Gastroesophageal sphincter (tissue), 3 donors: ENCODE data around the gene HBS1L.

Source experiments
- POLR2A ChIP-seq, 2 donors: fragments of 450-650 bp; IDR thresholded peaks; one replicate each; pipeline ENCODE4 v1.6.1; 2017; ENCODE audit warnings: antibody characterized with exemption in 2 of 2, mild to moderate bottlenecking in 2 of 2, moderate library complexity in 1 of 2
- POLR2AphosphoS5 ChIP-seq: sonication (generic); formaldehyde crosslinking; IDR thresholded peaks from one replicate; pipeline ENCODE4 v1.6.1; 2017; ENCODE audit warnings: antibody characterized with exemption
- TF ChIP-seq, protein P1 (sequence below), 4 experiments: fragments of 200-600 bp in 2 of 4; fragments of 450-650 bp in 2 of 4; sonication (generic) in 1 of 4; IDR thresholded peaks; one replicate each; pipeline ENCODE4 v1.5.1; 2017 to 2019; ENCODE audit warnings: antibody characterized with exemption in 4 of 4, mild to moderate bottlenecking in 2 of 4, moderate library complexity in 2 of 4

DNA sequence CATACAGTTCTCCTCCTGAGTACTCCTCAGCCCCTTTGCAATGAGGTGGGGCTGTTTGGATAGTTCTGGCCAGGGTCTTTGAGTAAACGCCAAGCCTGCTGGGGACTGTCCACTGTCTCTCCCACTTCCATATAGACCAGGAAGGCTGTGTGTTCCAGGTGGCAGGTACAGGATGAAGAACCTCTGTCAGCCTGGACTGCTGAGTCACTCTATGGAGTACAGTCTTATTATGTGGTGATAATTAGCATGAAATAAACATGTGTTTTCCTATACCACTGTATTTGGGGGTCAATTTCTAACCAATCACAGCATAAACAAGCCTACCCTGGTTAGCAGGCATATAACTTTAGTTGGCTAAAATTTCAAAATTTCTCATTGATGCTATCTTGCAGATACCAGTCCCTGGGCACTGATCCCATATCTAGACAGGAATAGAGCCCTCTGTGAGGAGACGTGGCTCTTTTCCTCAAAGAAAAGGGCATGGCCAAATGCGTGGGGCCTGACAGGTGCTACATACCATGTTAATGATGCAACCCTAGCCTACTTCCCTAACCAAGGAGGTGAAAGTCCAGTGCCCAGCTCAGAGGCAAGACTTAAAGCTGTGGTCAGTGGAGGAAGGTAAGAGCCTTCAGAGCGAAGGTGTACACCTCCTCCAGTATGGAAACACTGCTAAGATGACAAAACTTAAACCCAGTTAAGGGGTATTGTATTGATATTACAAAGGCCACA lies 100.2 kb downstream of the HBS1L start:
- TF ChIP-seq, protein P1, sequence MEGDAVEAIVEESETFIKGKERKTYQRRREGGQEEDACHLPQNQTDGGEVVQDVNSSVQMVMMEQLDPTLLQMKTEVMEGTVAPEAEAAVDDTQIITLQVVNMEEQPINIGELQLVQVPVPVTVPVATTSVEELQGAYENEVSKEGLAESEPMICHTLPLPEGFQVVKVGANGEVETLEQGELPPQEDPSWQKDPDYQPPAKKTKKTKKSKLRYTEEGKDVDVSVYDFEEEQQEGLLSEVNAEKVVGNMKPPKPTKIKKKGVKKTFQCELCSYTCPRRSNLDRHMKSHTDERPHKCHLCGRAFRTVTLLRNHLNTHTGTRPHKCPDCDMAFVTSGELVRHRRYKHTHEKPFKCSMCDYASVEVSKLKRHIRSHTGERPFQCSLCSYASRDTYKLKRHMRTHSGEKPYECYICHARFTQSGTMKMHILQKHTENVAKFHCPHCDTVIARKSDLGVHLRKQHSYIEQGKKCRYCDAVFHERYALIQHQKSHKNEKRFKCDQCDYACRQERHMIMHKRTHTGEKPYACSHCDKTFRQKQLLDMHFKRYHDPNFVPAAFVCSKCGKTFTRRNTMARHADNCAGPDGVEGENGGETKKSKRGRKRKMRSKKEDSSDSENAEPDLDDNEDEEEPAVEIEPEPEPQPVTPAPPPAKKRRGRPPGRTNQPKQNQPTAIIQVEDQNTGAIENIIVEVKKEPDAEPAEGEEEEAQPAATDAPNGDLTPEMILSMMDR (IDR thresholded peaks at IDR 0.05) = no peak
- TF ChIP-seq POLR2A (IDR thresholded peaks at IDR 0.05) (no peak), POLR2AphosphoS5 (no peak)
